ENCODE measurements around the gene GATAD2A.

GATAD2A gene

GRCh38 chr19:19549804-19550464 is 144.5 kb downstream of the GATAD2A start:
- DNase-seq, result no peak

- no peak for DNase-seq
Observed at GRCh38 chr19:19550485-19550929, 145.0 kb downstream of the GATAD2A start.

- no peak for DNase-seq
Observed at GRCh38 chr19:19550972-19551852, 145.7 kb downstream of the GATAD2A start.

GRCh38 chr19:19551853-19552192 is 146.3 kb downstream of the GATAD2A start:
- no peak for DNase-seq

GRCh38 chr19:19552798-19553197 is 147.3 kb downstream of the GATAD2A start:
- DNase-seq, result peak; percentile 38

- no peak for DNase-seq
Observed at GRCh38 chr19:19553670-19554069, 148.2 kb downstream of the GATAD2A start.

- DNase-seq, result peak; percentile 74
Observed at GRCh38 chr19:19554074-19555023, 148.9 kb downstream of the GATAD2A start.

GRCh38 chr19:19558055-19558454 is 152.6 kb downstream of the GATAD2A start:
- no peak for DNase-seq

All from CD4-positive, alpha-beta T cell treated with Interleukin-17A for 4 hours (primary cell).